ENCODE data around the gene SUGP1.
"Not testable (repeated sequence)": the region's sequence is repeated elsewhere in the genome, so short reads cannot be mapped to it uniquely, and the experiment has no call there.

Gene SUGP1

DNA sequence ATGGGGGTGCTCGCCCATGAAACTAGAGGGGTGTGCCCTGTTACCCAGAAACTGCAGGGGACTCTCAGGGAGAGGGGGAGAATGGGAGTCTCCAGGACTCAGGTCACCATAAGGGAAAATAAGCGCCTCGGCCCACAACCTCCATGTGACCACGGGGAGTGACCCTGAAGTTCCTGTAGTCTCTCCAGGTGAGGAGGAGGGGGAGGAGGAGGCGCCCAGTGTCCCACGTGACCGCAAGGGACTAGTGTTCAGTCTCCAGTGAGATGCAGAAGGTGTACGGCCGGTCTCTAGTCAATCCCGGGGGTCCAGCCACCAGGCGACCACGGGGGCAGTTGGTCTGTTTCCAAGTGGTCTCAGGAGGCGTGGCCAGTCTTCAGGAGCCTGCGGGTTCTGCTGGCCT, 63.2 kb downstream of the SUGP1 start:
- Histone ChIP-seq H3K27ac (ENCODE audit: low read depth, low read length) (no peak overlapping the region), H2BK120ac (ENCODE audit: low read depth, low read length) (no peak overlapping the region), H3K79me2 (ENCODE audit: control insufficient read depth, insufficient read depth, low read length) (no peaks in the 10 kb centered on the region), H3K4ac (ENCODE audit: low read depth, low read length) (no peak overlapping the region), H3K56ac (ENCODE audit: low read length) (no peak overlapping the region), H3K4me2 (ENCODE audit: low read length) (no peak overlapping the region), H3K4me3 (ENCODE audit: low read length) (no peak overlapping the region), H4K5ac (ENCODE audit: low read length) (no peak overlapping the region), H3K79me1 (ENCODE audit: low read length) (no peaks in the 10 kb centered on the region), H3K36me3 (ENCODE audit: control insufficient read depth, insufficient read depth, low read length) (no peaks in the 10 kb centered on the region), H4K8ac (ENCODE audit: low read depth, low read length) (no peak overlapping the region), H3K18ac (ENCODE audit: low read length) (no peak overlapping the region), H2BK5ac (ENCODE audit: low read length) (no peak overlapping the region), H2BK15ac (replicated peaks; ENCODE audit: low read depth) (no peak overlapping the region), H2AK5ac (ENCODE audit: low read length) (no peak overlapping the region), H3K27me3 (ENCODE audit: insufficient read depth, low read length, poor library complexity) (no peaks in the 10 kb centered on the region), H3K4me1 (ENCODE audit: control insufficient read depth, low read depth, low read length) (no peaks in the 10 kb centered on the region), H3K9ac (ENCODE audit: low read length) (no peak overlapping the region), H3K23ac (ENCODE audit: low read length) (no peak overlapping the region)
- WGBS (ENCODE audit: extremely low coverage, insufficient coverage, low lambda C conversion rate), result no CpG with 5 or more reads among the region's 14 CpGs
- DNase-seq, result no peak

DNA sequence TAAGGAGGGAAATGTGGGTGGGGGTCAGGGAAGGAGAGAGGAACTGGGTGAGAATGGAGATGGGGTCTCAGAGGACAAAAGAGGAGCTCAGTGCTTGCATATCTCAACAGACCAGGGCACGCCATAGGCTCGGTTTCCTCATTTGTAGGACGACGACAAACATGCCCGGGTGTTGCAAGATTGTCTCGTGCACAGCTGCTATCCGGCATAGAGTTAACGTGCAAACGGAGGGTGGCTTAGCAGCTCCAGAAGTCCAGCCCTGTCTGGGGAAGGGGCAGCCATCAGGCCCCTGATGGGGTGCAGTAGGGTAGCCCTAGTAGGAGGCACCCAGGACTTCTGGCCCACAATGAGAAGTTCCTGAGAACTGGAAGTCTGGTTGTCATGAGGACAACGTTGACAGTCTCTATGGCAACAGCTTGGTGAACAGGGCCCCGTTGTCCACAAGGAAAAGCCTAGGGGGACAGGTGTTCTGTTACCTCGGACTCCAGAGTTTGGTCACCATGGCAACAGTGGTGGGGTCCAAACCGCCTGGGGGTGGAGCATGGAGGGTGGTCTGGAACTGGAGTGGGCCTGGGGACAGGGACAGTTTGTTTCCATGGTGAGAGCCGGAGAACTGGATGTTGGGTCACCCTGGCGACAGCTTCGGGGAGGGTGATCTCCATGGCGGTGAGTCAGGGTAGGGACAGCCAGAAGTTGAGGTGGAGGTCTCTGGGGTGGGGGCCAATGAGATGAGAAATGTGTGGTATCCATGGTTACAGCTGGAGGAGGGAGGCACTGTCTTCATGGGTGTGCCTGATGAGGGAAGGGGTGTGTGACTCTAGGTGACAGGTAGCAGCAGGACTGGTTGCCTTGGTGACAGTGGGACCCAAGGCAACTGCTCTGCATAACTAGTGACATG, 64.0 kb downstream of the SUGP1 start:
- Histone ChIP-seq H3K27ac (ENCODE audit: low read depth, low read length) (no peak overlapping the region), H4K8ac (ENCODE audit: low read depth, low read length) (no peak overlapping the region), H3K18ac (ENCODE audit: low read length) (no peak overlapping the region), H3K4me3 (ENCODE audit: low read length) (no peak overlapping the region), H3K23ac (ENCODE audit: low read length) (no peak overlapping the region), H2AK5ac (ENCODE audit: low read length) (no peak overlapping the region), H3K79me1 (ENCODE audit: low read length) (no peaks in the 10 kb centered on the region), H3K27me3 (ENCODE audit: insufficient read depth, low read length, poor library complexity) (no peaks in the 10 kb centered on the region), H3K4me2 (ENCODE audit: low read length) (no peak overlapping the region), H3K4ac (ENCODE audit: low read depth, low read length) (no peak overlapping the region), H3K36me3 (ENCODE audit: control insufficient read depth, insufficient read depth, low read length) (no peaks in the 10 kb centered on the region), H3K56ac (ENCODE audit: low read length) (no peak overlapping the region), H3K9ac (ENCODE audit: low read length) (no peak overlapping the region), H4K5ac (ENCODE audit: low read length) (no peak overlapping the region), H2BK120ac (ENCODE audit: low read depth, low read length) (no peak overlapping the region), H2BK5ac (ENCODE audit: low read length) (no peak overlapping the region), H2BK15ac (replicated peaks; ENCODE audit: low read depth) (no peak overlapping the region), H3K4me1 (ENCODE audit: control insufficient read depth, low read depth, low read length) (no peaks in the 10 kb centered on the region), H3K79me2 (ENCODE audit: control insufficient read depth, insufficient read depth, low read length) (no peaks in the 10 kb centered on the region)
- peak; percentile 73 for DNase-seq
- WGBS (ENCODE audit: extremely low coverage, insufficient coverage, low lambda C conversion rate), result no CpG with 5 or more reads among the region's 17 CpGs

GRCh38 chr19:19253409-19253808, 66.9 kb downstream of the SUGP1 start:
- not testable (repeated sequence) for DNase-seq; H3K27me3 ChIP-seq (ENCODE audit: insufficient read depth, low read length, poor library complexity)
- no CpG with 5 or more reads among the region's 6 CpGs for WGBS (ENCODE audit: extremely low coverage, insufficient coverage, low lambda C conversion rate)

GRCh38 chr19:19250196-19250801, 70.0 kb downstream of the SUGP1 start:
- Histone ChIP-seq H3K27ac (ENCODE audit: low read depth, low read length) (no peak overlapping the region), H3K4me3 (ENCODE audit: low read length) (no peak overlapping the region), H3K9ac (ENCODE audit: low read length) (no peak overlapping the region), H3K23ac (ENCODE audit: low read length) (no peak overlapping the region), H3K36me3 (ENCODE audit: control insufficient read depth, insufficient read depth, low read length) (no peaks in the 10 kb centered on the region), H3K79me2 (ENCODE audit: control insufficient read depth, insufficient read depth, low read length) (no peaks in the 10 kb centered on the region), H3K4me1 (ENCODE audit: control insufficient read depth, low read depth, low read length) (no peaks in the 10 kb centered on the region), H2BK120ac (ENCODE audit: low read depth, low read length) (no peak overlapping the region), H4K8ac (ENCODE audit: low read depth, low read length) (no peak overlapping the region), H2BK15ac (replicated peaks; ENCODE audit: low read depth) (no peak overlapping the region), H2AK5ac (ENCODE audit: low read length) (no peak overlapping the region), H3K18ac (ENCODE audit: low read length) (no peak overlapping the region), H2BK5ac (ENCODE audit: low read length) (no peak overlapping the region), H3K56ac (ENCODE audit: low read length) (no peak overlapping the region), H3K79me1 (ENCODE audit: low read length) (no peaks in the 10 kb centered on the region), H3K4ac (ENCODE audit: low read depth, low read length) (no peak overlapping the region), H3K27me3 (ENCODE audit: insufficient read depth, low read length, poor library complexity) (no peaks in the 10 kb centered on the region), H4K5ac (ENCODE audit: low read length) (no peak overlapping the region), H3K4me2 (ENCODE audit: low read length) (no peak overlapping the region)
- no peak for DNase-seq
- no CpG with 5 or more reads among the region's 5 CpGs for WGBS (ENCODE audit: extremely low coverage, insufficient coverage, low lambda C conversion rate)

More at GRCh38 chr19:19253409-19253808, 66.9 kb downstream of the SUGP1 start:
- not testable (repeated sequence) for H3K36me3 ChIP-seq (ENCODE audit: control insufficient read depth, insufficient read depth, low read length); H3K23ac ChIP-seq (ENCODE audit: low read length); H3K27ac ChIP-seq (ENCODE audit: low read depth, low read length); H3K4me3 ChIP-seq (ENCODE audit: low read length); H2BK15ac ChIP-seq (replicated peaks; ENCODE audit: low read depth); H4K5ac ChIP-seq (ENCODE audit: low read length); H3K18ac ChIP-seq (ENCODE audit: low read length); H2AK5ac ChIP-seq (ENCODE audit: low read length); H3K4me2 ChIP-seq (ENCODE audit: low read length); H3K9ac ChIP-seq (ENCODE audit: low read length); H3K4me1 ChIP-seq (ENCODE audit: control insufficient read depth, low read depth, low read length); H3K79me2 ChIP-seq (ENCODE audit: control insufficient read depth, insufficient read depth, low read length); H2BK120ac ChIP-seq (ENCODE audit: low read depth, low read length); H3K79me1 ChIP-seq (ENCODE audit: low read length); H3K4ac ChIP-seq (ENCODE audit: low read depth, low read length); H3K56ac ChIP-seq (ENCODE audit: low read length); H2BK5ac ChIP-seq (ENCODE audit: low read length); H4K8ac ChIP-seq (ENCODE audit: low read depth, low read length)

GRCh38 chr19:19240476-19240875, 79.8 kb downstream of the SUGP1 start:
- Histone ChIP-seq H3K27me3 (ENCODE audit: insufficient read depth, low read length, poor library complexity) (no peaks in the 10 kb centered on the region), H3K56ac (ENCODE audit: low read length) (no peak overlapping the region), H2BK120ac (ENCODE audit: low read depth, low read length) (no peak overlapping the region), H3K79me2 (ENCODE audit: control insufficient read depth, insufficient read depth, low read length) (no peaks in the 10 kb centered on the region), H4K8ac (ENCODE audit: low read depth, low read length) (no peak overlapping the region), H4K5ac (ENCODE audit: low read length) (no peak overlapping the region), H3K4ac (ENCODE audit: low read depth, low read length) (no peak overlapping the region), H3K36me3 (ENCODE audit: control insufficient read depth, insufficient read depth, low read length) (no peaks in the 10 kb centered on the region), H3K23ac (ENCODE audit: low read length) (no peak overlapping the region), H2AK5ac (ENCODE audit: low read length) (no peak overlapping the region), H2BK5ac (ENCODE audit: low read length) (no peak overlapping the region), H3K79me1 (ENCODE audit: low read length) (no peaks in the 10 kb centered on the region), H3K18ac (ENCODE audit: low read length) (no peak overlapping the region), H3K4me2 (ENCODE audit: low read length) (no peak overlapping the region), H3K4me3 (ENCODE audit: low read length) (no peak overlapping the region), H2BK15ac (replicated peaks; ENCODE audit: low read depth) (no peak overlapping the region), H3K4me1 (ENCODE audit: control insufficient read depth, low read depth, low read length) (no peaks in the 10 kb centered on the region), H3K27ac (ENCODE audit: low read depth, low read length) (no peak overlapping the region), H3K9ac (ENCODE audit: low read length) (no peak overlapping the region)
- WGBS (ENCODE audit: extremely low coverage, insufficient coverage, low lambda C conversion rate), result no CpG with 5 or more reads among the region's 9 CpGs
- no peak for DNase-seq
